Thyroid gland (tissue), 4 donors: Measurements from ENCODE around the gene WARS2.

ENCODE experiments used
- POLR2A ChIP-seq, 2 donors: fragments of 450-650 bp; IDR thresholded peaks; one replicate each; pipeline ENCODE4 v1.6.1; 2017; ENCODE audit warnings: antibody characterized with exemption in 2 of 2, mild to moderate bottlenecking in 2 of 2, moderate library complexity in 1 of 2
- TF ChIP-seq, protein P1 (sequence below), 6 experiments: fragments of 200-600 bp in 3 of 6; fragments of 450-650 bp in 3 of 6; sonication (generic) in 3 of 6; IDR thresholded peaks; one replicate each; pipeline ENCODE4 v1.5.1; 2016 to 2019; ENCODE audit warnings: antibody characterized with exemption in 6 of 6, mild to moderate bottlenecking in 2 of 6, inconsistent platforms in 1 of 6, moderate library complexity in 1 of 6

DNA sequence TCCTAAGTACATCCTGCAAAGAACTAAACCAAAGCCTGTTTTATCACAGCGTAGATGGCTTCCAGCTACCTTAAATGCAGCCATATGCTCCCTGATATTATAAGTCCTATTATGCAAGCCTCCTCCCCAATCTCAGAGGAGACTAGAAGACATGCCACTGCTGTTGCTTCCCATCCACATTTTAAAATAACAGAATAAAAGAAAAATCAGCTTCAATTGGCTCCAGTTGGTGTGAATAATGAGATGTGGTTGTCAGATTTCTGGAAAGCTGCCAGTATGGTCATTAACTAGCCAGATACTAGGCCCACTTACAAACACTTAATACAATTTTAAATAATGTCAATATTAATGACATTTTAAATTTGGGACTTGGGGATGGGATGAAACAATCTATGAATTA lies 25.7 kb downstream of the WARS2 start:
- TF ChIP-seq, protein P1, sequence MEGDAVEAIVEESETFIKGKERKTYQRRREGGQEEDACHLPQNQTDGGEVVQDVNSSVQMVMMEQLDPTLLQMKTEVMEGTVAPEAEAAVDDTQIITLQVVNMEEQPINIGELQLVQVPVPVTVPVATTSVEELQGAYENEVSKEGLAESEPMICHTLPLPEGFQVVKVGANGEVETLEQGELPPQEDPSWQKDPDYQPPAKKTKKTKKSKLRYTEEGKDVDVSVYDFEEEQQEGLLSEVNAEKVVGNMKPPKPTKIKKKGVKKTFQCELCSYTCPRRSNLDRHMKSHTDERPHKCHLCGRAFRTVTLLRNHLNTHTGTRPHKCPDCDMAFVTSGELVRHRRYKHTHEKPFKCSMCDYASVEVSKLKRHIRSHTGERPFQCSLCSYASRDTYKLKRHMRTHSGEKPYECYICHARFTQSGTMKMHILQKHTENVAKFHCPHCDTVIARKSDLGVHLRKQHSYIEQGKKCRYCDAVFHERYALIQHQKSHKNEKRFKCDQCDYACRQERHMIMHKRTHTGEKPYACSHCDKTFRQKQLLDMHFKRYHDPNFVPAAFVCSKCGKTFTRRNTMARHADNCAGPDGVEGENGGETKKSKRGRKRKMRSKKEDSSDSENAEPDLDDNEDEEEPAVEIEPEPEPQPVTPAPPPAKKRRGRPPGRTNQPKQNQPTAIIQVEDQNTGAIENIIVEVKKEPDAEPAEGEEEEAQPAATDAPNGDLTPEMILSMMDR (IDR thresholded peaks at IDR 0.05): no peak
- TF ChIP-seq POLR2A (IDR thresholded peaks at IDR 0.05): no peak
